HG02870 (cell line): ENCODE measurements around the gene IL21R.
"Not testable (repeated sequence)": the region's sequence is repeated elsewhere in the genome, so short reads cannot be mapped to it uniquely, and the experiment has no call there.

Experiments used
- ATAC-seq: cut with Tn5 transposase; IDR thresholded peaks from one replicate; pipeline ENCODE4 v1.9.1; 2021; ENCODE audit warnings: mild to moderate bottlenecking, moderate library complexity; ENCODE audit not compliant: unreplicated experiment

IL21R gene

GRCh38 chr16:27441998-27442397, 40.0 kb downstream of the IL21R start:
- ATAC-seq: no peak

- no peak for ATAC-seq
Measured at GRCh38 chr16:27444015-27444414, 42.0 kb downstream of the IL21R start.

GRCh38 chr16:27444470-27444869, 42.5 kb downstream of the IL21R start:
- ATAC-seq: no peak

- no peak for ATAC-seq
Measured at GRCh38 chr16:27445502-27446175, 43.7 kb downstream of the IL21R start.

GRCh38 chr16:27446721-27447120, 44.7 kb downstream of the IL21R start:
- ATAC-seq: no peak

GRCh38 chr16:27447301-27447700, 45.3 kb downstream of the IL21R start:
- ATAC-seq: no peak

- no peak for ATAC-seq
Measured at GRCh38 chr16:27448532-27449433, 46.8 kb downstream of the IL21R start.

- ATAC-seq: peak; percentile 64
Measured at GRCh38 chr16:27449434-27450195, 47.6 kb downstream of the IL21R start.

GRCh38 chr16:27450196-27450549, 48.2 kb downstream of the IL21R start:
- peak; percentile 13 for ATAC-seq

GRCh38 chr16:27452569-27453493, 50.9 kb downstream of the IL21R start:
- no peak for ATAC-seq

GRCh38 chr16:27453494-27453825, 51.5 kb downstream of the IL21R start:
- no peak for ATAC-seq

- ATAC-seq: no peak
Measured at GRCh38 chr16:27455700-27456099, 53.7 kb downstream of the IL21R start.

GRCh38 chr16:27457605-27457900, 55.6 kb downstream of the IL21R start:
- not testable (repeated sequence) for ATAC-seq

- ATAC-seq: no peak
Measured at GRCh38 chr16:27458258-27458657, 56.3 kb downstream of the IL21R start.

- no peak for ATAC-seq
Measured at GRCh38 chr16:27458987-27459688, 57.2 kb downstream of the IL21R start.

- ATAC-seq: no peak
Measured at GRCh38 chr16:27460213-27460612, 58.2 kb downstream of the IL21R start.

GRCh38 chr16:27460663-27461482, 58.9 kb downstream of the IL21R start:
- no peak for ATAC-seq

- no peak for ATAC-seq
Measured at GRCh38 chr16:27461483-27462171, 59.7 kb downstream of the IL21R start.
